Hematopoietic multipotent progenitor cell treated with erythropoietin and hydrocortisone succinate and interleukin-3 and kit ligand, for 17 days (in vitro differentiated cells): Measurements from ENCODE around the gene MYL4.
"Not testable (repeated sequence)": the region's sequence is repeated elsewhere in the genome, so short reads cannot be mapped to it uniquely, and the experiment has no call there.

ENCODE experiments used
- DNase-seq: peaks from one replicate; pipeline ENCODE4 v3.0.0-alpha.2; 2015; ENCODE audit warnings: low spot score

Gene MYL4

DNA sequence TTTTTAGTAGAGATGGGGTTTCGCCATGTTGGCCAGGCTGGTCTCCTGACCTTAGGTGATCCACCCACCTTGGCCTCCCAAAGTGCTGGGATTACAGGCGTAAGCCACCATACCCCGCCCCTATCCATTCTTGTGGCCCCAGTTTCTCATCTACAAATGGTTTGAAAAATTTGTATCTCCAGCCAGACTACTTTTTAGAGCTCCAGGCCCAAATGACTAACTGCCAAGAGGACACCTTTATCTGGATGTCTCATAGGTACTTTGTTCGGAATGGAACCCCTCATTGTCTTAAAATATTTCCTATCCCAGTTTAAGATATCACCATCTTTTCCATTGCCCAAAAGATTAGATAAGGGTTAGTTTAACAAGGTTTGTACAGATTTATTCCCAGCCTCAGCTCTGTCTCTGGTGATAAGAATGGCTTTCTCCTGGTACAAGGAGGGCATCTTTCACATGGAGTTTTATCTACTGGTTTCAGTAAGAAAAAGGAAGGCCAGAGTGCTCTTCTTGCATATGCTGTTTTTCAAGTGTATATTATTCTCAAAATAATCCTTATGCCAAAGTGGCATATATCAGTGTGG is 15.1 kb upstream of the MYL4 start:
- DNase-seq: no peak

DNA sequence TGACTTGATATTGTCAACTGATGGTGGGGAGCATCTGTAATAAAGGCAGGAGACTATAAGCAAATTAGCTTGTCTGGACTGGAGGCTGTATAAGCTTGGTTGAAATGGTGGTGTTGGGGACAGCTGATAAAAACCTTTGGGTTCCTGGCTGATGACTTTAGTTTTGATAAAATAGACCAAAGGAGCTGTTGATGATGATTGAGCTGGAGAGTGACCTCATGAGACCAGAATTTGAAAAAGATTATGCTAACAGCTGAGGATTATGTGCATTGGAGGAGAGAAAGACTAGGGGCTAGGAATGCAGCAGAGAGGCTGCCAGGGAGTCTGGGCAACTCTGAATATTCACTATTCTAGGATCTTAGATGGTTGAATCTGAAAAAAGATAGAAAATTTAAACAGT is 11.3 kb upstream of the MYL4 start:
- peak; percentile 71 for DNase-seq

GRCh38 chr17:47199627-47200324 is 9.4 kb upstream of the MYL4 start:
- DNase-seq: no peak

GRCh38 chr17:47200325-47200664 is 8.9 kb upstream of the MYL4 start:
- no peak for DNase-seq

GRCh38 chr17:47201166-47201565 is 8.0 kb upstream of the MYL4 start:
- no peak for DNase-seq

DNA sequence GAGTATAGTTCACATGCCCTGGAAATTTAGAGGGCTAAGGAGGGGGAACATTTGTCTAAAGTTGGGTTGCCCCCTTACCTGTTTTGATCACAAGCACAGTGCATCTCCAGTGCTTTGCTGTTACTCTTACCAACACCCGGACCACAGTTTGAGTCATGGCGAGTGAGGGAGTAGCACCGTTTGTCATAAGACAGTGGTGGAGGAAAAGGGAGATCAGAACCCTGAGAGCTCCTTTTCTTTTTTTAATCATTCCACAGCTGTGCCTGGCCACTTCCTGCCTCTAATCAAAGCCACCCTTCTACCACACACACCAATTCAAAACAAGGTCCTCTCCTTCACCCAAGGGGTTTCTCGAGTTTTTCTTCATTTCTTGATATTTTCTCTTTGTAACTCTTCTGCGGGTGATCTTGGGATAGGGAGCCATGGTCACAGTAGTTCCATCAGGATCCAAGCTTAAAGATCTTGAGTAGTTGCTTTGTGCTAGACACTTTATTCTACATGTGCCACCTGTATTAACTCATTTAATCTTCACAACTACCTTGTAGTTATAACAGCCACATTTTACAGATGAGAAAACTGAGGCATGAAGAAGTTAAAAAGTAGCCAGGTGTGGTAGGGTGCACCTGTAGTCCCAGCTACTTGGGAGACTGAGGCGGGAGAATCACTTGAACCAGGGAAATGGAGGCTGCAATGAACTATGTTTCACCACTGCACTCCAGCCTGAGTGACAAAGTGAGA is 5.0 kb upstream of the MYL4 start:
- DNase-seq: no peak

GRCh38 chr17:47204722-47205418 is 4.3 kb upstream of the MYL4 start:
- no peak for DNase-seq

GRCh38 chr17:47205419-47205963 is 3.7 kb upstream of the MYL4 start:
- no peak for DNase-seq

- no peak for DNase-seq
These were observed 1.7 kb upstream of the MYL4 start for GRCh38 chr17:47207143-47208067.

DNA sequence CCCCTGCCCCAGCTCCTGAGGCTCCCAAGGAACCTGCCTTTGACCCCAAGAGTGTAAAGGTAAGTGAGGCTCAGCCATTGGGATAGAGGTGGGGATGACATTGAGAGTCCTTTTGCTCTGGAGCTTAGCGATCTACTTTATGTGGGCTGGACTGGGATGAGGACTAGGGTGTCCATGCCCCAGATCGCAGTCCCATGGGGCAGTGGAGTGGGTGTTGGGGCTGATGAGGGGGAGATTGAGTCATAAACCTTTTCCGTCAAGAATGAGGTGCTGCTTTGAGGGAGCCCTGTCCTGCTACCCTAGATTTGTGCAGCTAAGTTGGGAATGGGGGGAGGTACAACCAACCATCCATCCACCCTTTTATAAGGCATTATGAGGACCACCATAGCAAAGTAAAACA is 351 bp downstream of the MYL4 start:
- no peak for DNase-seq

DNA sequence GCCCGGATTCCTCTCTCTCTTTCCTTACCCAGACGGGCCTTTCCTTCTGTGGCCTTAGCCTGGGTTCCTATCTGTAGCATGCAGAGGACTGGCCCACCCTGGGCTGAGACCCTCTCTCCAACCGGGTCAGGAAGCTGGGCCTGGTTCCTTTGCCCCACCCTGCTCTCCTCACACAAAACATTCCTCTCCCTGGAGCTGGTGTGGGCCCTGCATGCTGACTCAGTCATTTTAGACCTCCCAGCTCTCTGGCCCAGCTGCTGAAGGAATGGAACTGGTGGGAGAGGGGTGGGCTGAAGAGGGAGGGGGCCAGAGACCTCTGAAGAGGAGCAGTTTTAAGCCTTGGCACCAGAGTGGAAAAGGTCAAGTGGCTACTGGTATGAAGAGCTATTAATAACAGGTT is 957 bp downstream of the MYL4 start:
- DNase-seq: peak; percentile 64

- peak; percentile 59 for DNase-seq
These were observed 1.6 kb downstream of the MYL4 start for GRCh38 chr17:47210779-47211178.

- DNase-seq: no peak
These were observed 3.3 kb downstream of the MYL4 start for GRCh38 chr17:47212458-47212857.

DNA sequence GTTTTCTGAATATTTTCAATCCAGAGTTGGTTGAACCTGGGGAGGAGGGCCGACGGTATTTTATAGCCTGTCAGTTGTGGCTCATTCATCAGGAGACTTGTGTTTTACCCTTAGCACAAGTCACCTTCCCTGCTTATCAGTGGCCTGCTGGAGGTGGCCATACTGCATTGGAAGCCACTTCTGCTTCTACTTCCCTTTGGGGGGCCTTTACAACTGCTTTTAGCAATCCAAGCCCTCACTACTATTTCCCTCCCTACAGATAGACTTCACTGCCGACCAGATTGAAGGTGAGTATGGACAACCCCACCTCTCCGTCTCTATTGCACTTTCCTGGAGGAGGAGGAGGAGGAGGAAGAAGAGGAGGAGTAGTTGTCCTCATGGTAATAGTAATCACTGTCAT is 4.4 kb downstream of the MYL4 start:
- DNase-seq: no peak

DNA sequence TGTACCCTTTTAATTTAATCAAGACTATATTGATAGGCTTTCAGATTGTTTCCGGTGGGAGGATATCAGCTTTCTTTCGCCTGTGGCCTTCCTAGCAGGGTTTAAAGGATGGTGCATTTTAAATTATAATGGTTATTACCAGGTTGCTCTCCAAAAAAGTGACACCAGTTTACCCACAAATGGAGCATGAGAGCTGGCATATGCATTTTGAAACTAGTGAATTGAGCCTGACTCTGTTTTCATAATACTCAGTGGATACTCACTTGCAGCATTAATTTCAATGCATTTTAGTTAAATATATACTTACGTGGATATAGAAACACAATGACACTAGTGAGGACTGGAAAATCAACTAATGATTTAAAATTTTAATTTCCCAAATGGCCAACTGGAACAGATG is 5.8 kb downstream of the MYL4 start:
- no peak for DNase-seq

- not testable (repeated sequence) for DNase-seq
These were observed 7.7 kb downstream of the MYL4 start for GRCh38 chr17:47216821-47217220.

DNA sequence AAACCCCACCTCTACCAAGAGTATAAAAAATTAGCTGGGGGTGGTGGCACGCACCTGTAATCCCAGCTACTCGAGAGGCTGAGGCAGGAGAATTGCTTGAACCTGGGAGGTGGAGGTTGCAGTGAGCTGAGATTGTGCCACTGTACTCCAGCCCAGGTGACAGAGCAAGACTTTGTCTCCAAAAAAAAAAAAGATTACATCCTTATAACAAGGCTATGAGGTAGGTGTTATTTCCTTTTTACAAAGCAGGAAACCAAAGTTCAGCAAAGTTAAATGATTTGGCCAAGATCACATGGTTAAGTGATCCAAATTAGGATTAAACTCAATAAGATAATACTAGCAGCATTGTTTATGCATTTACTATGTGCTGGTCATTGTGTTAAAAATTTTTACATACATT is 8.1 kb downstream of the MYL4 start:
- DNase-seq: not testable (repeated sequence)

- peak; percentile 68 for DNase-seq
These were observed 9.8 kb downstream of the MYL4 start for GRCh38 chr17:47218896-47219430.

GRCh38 chr17:47219621-47220475 is 10.7 kb downstream of the MYL4 start:
- no peak for DNase-seq

DNA sequence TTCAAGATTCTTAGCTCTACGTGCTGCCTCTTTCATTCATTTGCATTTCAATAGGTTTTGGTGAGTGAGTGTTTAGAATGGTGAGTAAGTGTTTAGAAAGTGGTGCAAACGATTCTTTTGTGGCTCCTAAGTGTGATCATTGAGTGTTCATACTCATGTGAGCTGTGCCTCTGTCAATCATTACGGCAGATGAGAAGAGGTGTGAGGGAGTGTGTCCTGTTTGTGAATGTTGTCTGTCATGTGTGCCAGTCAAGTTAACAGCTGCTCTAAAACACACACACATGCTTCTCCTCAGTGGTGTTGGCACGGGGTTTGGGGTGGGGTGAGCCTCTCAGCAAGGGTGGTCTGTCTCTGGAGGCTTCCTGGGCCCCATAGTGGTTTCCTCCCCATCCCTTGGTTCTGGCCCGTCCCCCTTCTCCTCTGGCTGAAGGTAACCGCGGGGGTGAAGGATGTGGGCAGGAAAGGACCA is 11.4 kb downstream of the MYL4 start:
- DNase-seq: no peak
